HG03064 (cell line): Measurements from ENCODE around the gene TBCB.
"Not testable (repeated sequence)": the region's sequence is repeated elsewhere in the genome, so short reads cannot be mapped to it uniquely, and the experiment has no call there.

ENCODE experiments used
- ATAC-seq: cut with Tn5 transposase; IDR thresholded peaks from one replicate; pipeline ENCODE4 v1.9.1; 2021; ENCODE audit warnings: low read depth; ENCODE audit not compliant: unreplicated experiment

Gene TBCB

GRCh38 chr19:36134867-36135266 is 19.6 kb downstream of the TBCB start:
- not testable (repeated sequence) for ATAC-seq

GRCh38 chr19:36136964-36137686 is 21.9 kb downstream of the TBCB start:
- ATAC-seq: no peak

- no peak for ATAC-seq
Measured at GRCh38 chr19:36139120-36139472, 23.8 kb downstream of the TBCB start.

- ATAC-seq: peak; percentile 75
Measured at GRCh38 chr19:36139473-36140303, 24.4 kb downstream of the TBCB start, which contains the start of gene CAPNS1. Gene CAPNS1 (plus strand): TSS chr19:36140066. CDS start chr19:36141012, 946 bp downstream.

- ATAC-seq: no peak
Measured at GRCh38 chr19:36140304-36141038, 25.2 kb downstream of the TBCB start.

GRCh38 chr19:36141039-36141927 is 26.0 kb downstream of the TBCB start:
- ATAC-seq: no peak

- ATAC-seq: no peak
Measured at GRCh38 chr19:36142046-36142445, 26.8 kb downstream of the TBCB start.

- ATAC-seq: no peak
Measured at GRCh38 chr19:36142496-36142895, 27.2 kb downstream of the TBCB start.

GRCh38 chr19:36144624-36145023 is 29.4 kb downstream of the TBCB start:
- no peak for ATAC-seq

- no peak for ATAC-seq
Measured at GRCh38 chr19:36149673-36150406, 34.6 kb downstream of the TBCB start.

GRCh38 chr19:36150586-36150985 is 35.3 kb downstream of the TBCB start:
- ATAC-seq: no peak

GRCh38 chr19:36151144-36152018 is 36.1 kb downstream of the TBCB start:
- ATAC-seq: no peak

- no peak for ATAC-seq
Measured at GRCh38 chr19:36152019-36152351, 36.7 kb downstream of the TBCB start.

- ATAC-seq: no peak
Measured at GRCh38 chr19:36152352-36153091, 37.3 kb downstream of the TBCB start, which contains the start of gene COX7A1. Gene COX7A1 (minus strand): TSS chr19:36152447. CDS start chr19:36152407, 40 bp downstream.

GRCh38 chr19:36153126-36153525 is 37.9 kb downstream of the TBCB start:
- no peak for ATAC-seq

GRCh38 chr19:36160821-36161596 is 45.7 kb downstream of the TBCB start:
- ATAC-seq: no peak

GRCh38 chr19:36163813-36164212 is 48.5 kb downstream of the TBCB start:
- no peak for ATAC-seq
